WTC11 (cell line): Measurements from ENCODE around the gene CEBPG. TPM values are rescaled to one million over a fixed set of nuclear protein-coding genes. Genes with fewer than 3 reads are reported as not detected.

ENCODE experiments used
- ATAC-seq: fragments of 200-7000 bp; cut with Tn5 transposase; 2 replicates; pipeline ENCODE4 v1.10.0; 2021; ENCODE audit warnings: mild to moderate bottlenecking, moderate library complexity
- CTCF ChIA-PET: fragments of 300-600 bp; sonication (Branson Sonifier 250); formaldehyde crosslinking; loops from one replicate; lab custom pipeline; 2021; ENCODE audit warnings: antibody characterized with exemption; lab: Charles Lee
- POLR2A ChIA-PET: fragments of 350-600 bp; sonication (Branson Sonifier 250); formaldehyde crosslinking; loops from one replicate; lab custom pipeline; 2021; ENCODE audit warnings: antibody characterized with exemption; lab: Charles Lee
- DNase-seq: peaks from one replicate; pipeline ENCODE4 v3.0.0; 2021; ENCODE audit warnings: low spot score
- H3K27ac Mint-ChIP-seq: 2 replicates; pipeline ENCODE4 v1.8.0; 2021; ENCODE audit warnings: mixed read lengths
- H3K27me3 Mint-ChIP-seq: 2 replicates; pipeline ENCODE4 v1.8.0; 2021; ENCODE audit warnings: low read depth, mild to moderate bottlenecking, moderate library complexity, mixed read lengths
- H3K36me3 Mint-ChIP-seq: 2 replicates; pipeline ENCODE4 v1.8.0; 2021; ENCODE audit warnings: mixed read lengths
- H3K4me1 Mint-ChIP-seq: 2 replicates; pipeline ENCODE4 v1.8.0; 2022; ENCODE audit warnings: mixed read lengths
- H3K4me3 Mint-ChIP-seq: 2 replicates; pipeline ENCODE4 v1.8.0; 2021; ENCODE audit warnings: mild to moderate bottlenecking, moderate library complexity, mixed read lengths
- H3K9me3 Mint-ChIP-seq: 2 replicates; pipeline ENCODE4 v1.8.0; 2021; ENCODE audit warnings: mixed read lengths
- CDX4 ChIP-seq: fragments of 250-450 bp; sonication (Bioruptor Pico); IDR thresholded peaks from 2 replicates; pipeline ENCODE4 v1.9.0; 2021; ENCODE audit warnings: moderate library complexity, mild to moderate bottlenecking, inconsistent platforms, borderline replicate concordance
- CREB1 ChIP-seq: sonication (generic); formaldehyde crosslinking; IDR thresholded peaks from 2 replicates; pipeline ENCODE4 v1.8.0; 2023; ENCODE audit warnings: mild to moderate bottlenecking, missing genetic modification reagents
- ELF4 ChIP-seq: sonication (generic); formaldehyde crosslinking; IDR thresholded peaks from 2 replicates; pipeline ENCODE4 v1.8.1; 2022; ENCODE audit warnings: low read depth, mild to moderate bottlenecking, moderate library complexity, missing genetic modification reagents
- ETV6 ChIP-seq: sonication (generic); formaldehyde crosslinking; IDR thresholded peaks from 2 replicates; pipeline ENCODE4 v1.8.1; 2022; ENCODE audit warnings: mild to moderate bottlenecking, missing genetic modification reagents
- HMGXB4 ChIP-seq: sonication (generic); formaldehyde crosslinking; IDR thresholded peaks from 2 replicates; pipeline ENCODE4 v1.8.1; 2023; ENCODE audit warnings: mild to moderate bottlenecking, moderate library complexity, missing genetic modification reagents
- JUN ChIP-seq: sonication (generic); formaldehyde crosslinking; IDR thresholded peaks from 2 replicates; pipeline ENCODE4 v1.8.0; 2023; ENCODE audit warnings: mild to moderate bottlenecking, missing genetic modification reagents
- NR2C2 ChIP-seq: sonication (generic); formaldehyde crosslinking; IDR thresholded peaks from 2 replicates; pipeline ENCODE4 v1.8.0; 2022; ENCODE audit warnings: mild to moderate bottlenecking, missing genetic modification reagents
- OVOL2 ChIP-seq: fragments of 250-450 bp; sonication (Bioruptor Pico); IDR thresholded peaks from 2 replicates; pipeline ENCODE4 v1.9.0; 2021; ENCODE audit warnings: mild to moderate bottlenecking, borderline replicate concordance
- SMAD4 ChIP-seq: sonication (generic); formaldehyde crosslinking; IDR thresholded peaks from 2 replicates; pipeline ENCODE4 v1.8.0; 2022; ENCODE audit warnings: mild to moderate bottlenecking, missing genetic modification reagents
- TEAD1 ChIP-seq: sonication (generic); formaldehyde crosslinking; IDR thresholded peaks from 2 replicates; pipeline ENCODE4 v1.8.0; 2022; ENCODE audit warnings: mild to moderate bottlenecking, missing genetic modification reagents
- ZBTB43 ChIP-seq: sonication (generic); formaldehyde crosslinking; IDR thresholded peaks from 2 replicates; pipeline ENCODE4 v1.8.1; 2023; ENCODE audit warnings: mild to moderate bottlenecking, missing genetic modification reagents
- ZNF263 ChIP-seq: sonication (generic); formaldehyde crosslinking; IDR thresholded peaks from 2 replicates; pipeline ENCODE4 v1.8.1; 2022; ENCODE audit warnings: low read depth, mild to moderate bottlenecking, moderate library complexity, missing genetic modification reagents
- ZNF281 ChIP-seq: sonication (generic); formaldehyde crosslinking; IDR thresholded peaks from 2 replicates; pipeline ENCODE4 v1.8.0; 2023; ENCODE audit warnings: mild to moderate bottlenecking, missing genetic modification reagents
- ZNF425 ChIP-seq: fragments of 250-450 bp; sonication (Bioruptor Pico); conservative IDR thresholded peaks from 2 replicates; pipeline ENCODE4 v1.9.0; 2021; ENCODE audit warnings: mild to moderate bottlenecking
- ZNF532 ChIP-seq: fragments of 250-450 bp; sonication (Bioruptor Pico); IDR thresholded peaks from 2 replicates; pipeline ENCODE4 v1.9.0; 2021; ENCODE audit warnings: mild to moderate bottlenecking, borderline replicate concordance
- total RNA-seq: library from RNA; stranded (reverse); gene quantifications from 3 replicates; pipeline ENCODE4 v1.2.3, GENCODE V29; 2021

CEBPG gene
- total RNA-seq, 1 experiment from 2014 or later: 33.1 TPM

- Mint-ChIP-seq H3K36me3 (no peaks in the 10 kb centered on the region), H3K4me3 (no peak overlapping the region), H3K4me1 (0 out of 2 replicates have a peak, but pooled peaks cover 3% of the 10 kb centered on the region), H3K27ac (no peak overlapping the region), H3K27me3 (peaks cover 4% of the 10 kb centered on the region), H3K9me3 (no peaks in the 10 kb centered on the region)
- POLR2A ChIA-PET: no interaction called here
- DNase-seq (no peak), ATAC-seq (no peak)
- no peak for TF ChIP-seq OVOL2 (CRISPR knock-in tag)
- no peak for TF ChIP-seq JUN (CRISPR knock-in tag)
- CTCF ChIA-PET: interaction anchor here (0.7 to 0.9 kb wide), 4 partner anchors 53 to 210 kb away, joined by 3 to 4 read pairs (median 3); no protein-coding TSS in a partner anchor
These were observed 29.0 kb upstream of the CEBPG start for GRCh38 chr19:33344573-33344925.

GRCh38 chr19:33345163-33345562 lies 28.3 kb upstream of the CEBPG start:
- H3K27ac Mint-ChIP-seq: no peak overlapping the region
- CTCF ChIA-PET: no interaction called here
- ATAC-seq: no peak
- no peak overlapping the region for H3K4me3 Mint-ChIP-seq
- no peaks in the 10 kb centered on the region for H3K9me3 Mint-ChIP-seq
- POLR2A ChIA-PET: interaction anchor here (0.6 kb wide), 1 partner anchor 27 kb away, joined by 4 read pairs; no protein-coding TSS in a partner anchor
- H3K27me3 Mint-ChIP-seq: peaks cover 4% of the 10 kb centered on the region
- no peak for DNase-seq
- TF ChIP-seq NR2C2: no peak
- no peak for TF ChIP-seq CDX4
- no peak for TF ChIP-seq ETV6 (CRISPR knock-in tag)
- TF ChIP-seq ZNF263: no peak
- no peak for TF ChIP-seq SMAD4
- TF ChIP-seq ELF4 (CRISPR knock-in tag): no peak
- TF ChIP-seq ZNF281 (CRISPR knock-in tag): no peak
- no peak for TF ChIP-seq CREB1 (CRISPR knock-in tag)
- no peak for TF ChIP-seq TEAD1 (CRISPR knock-in tag)
- no peak for TF ChIP-seq ZNF425 (CRISPR knock-in tag)
- no peak for TF ChIP-seq ZBTB43 (CRISPR knock-in tag)
- no peak for TF ChIP-seq HMGXB4 (CRISPR knock-in tag)
- no peak for TF ChIP-seq ZNF532 (CRISPR knock-in tag)
- H3K36me3 Mint-ChIP-seq: no peaks in the 10 kb centered on the region
- 0 out of 2 replicates have a peak, but pooled peaks cover 3% of the 10 kb centered on the region for H3K4me1 Mint-ChIP-seq
